Tibial nerve (tissue), 4 donors: ENCODE measurements around the gene RACGAP1.

ENCODE experiments used
- CTCF ChIP-seq, 5 experiments: fragments of 200-600 bp in 3 of 5; fragments of 450-650 bp in 2 of 5; sonication (generic) in 3 of 5; IDR thresholded peaks; one replicate each; pipeline ENCODE4 v1.5.1; 2016 to 2019; ENCODE audit warnings: antibody characterized with exemption in 5 of 5, mild to moderate bottlenecking in 3 of 5, moderate library complexity in 2 of 5
- EP300 ChIP-seq, 2 donors: sonication (generic); formaldehyde crosslinking; IDR thresholded peaks; one replicate each; pipeline ENCODE4 v1.6.1; 2017; ENCODE audit warnings: antibody characterized with exemption in 2 of 2, mild to moderate bottlenecking in 1 of 2
- POLR2A ChIP-seq, 2 donors: fragments of 450-650 bp; IDR thresholded peaks; one replicate each; pipeline ENCODE4 v1.6.1; 2017; ENCODE audit warnings: antibody characterized with exemption in 2 of 2, mild to moderate bottlenecking in 2 of 2, moderate library complexity in 2 of 2

- TF ChIP-seq POLR2A (IDR thresholded peaks at IDR 0.05) = no peak
- no peak for TF ChIP-seq CTCF (IDR thresholded peaks at IDR 0.05)
- TF ChIP-seq EP300 (IDR thresholded peaks at IDR 0.05) = no peak
Measured at GRCh38 chr12:50066402-50066801, 41.1 kb upstream of the RACGAP1 start.
